Gastroesophageal sphincter (tissue), 4 donors: ENCODE results near the gene GXYLT1. TPM values are rescaled to one million over a fixed set of nuclear protein-coding genes. Genes with fewer than 3 reads are reported as not detected.

Experiments used
- ATAC-seq: fragments of 150-250 bp; one replicate; pipeline ENCODE4 v1.9.1; 2016; ENCODE audit warnings: mild to moderate bottlenecking, moderate library complexity
- H3K27ac ChIP-seq, 4 donors: fragments of 200-600 bp; sonication (generic) in 3 of 4; 1 replicate in 3 of 4; 2 replicates in 1 of 4; pipeline ENCODE4 v1.5.1; 2016 to 2019
- H3K27me3 ChIP-seq: fragments of 200-600 bp; sonication (generic); one replicate; pipeline ENCODE4 v1.5.1; 2019
- H3K36me3 ChIP-seq, 2 donors: fragments of 200-600 bp; sonication (generic); one replicate each; pipeline ENCODE4 v1.5.1; 2019; ENCODE audit warnings: control low read depth in 1 of 2
- H3K4me1 ChIP-seq, 3 donors: fragments of 200-600 bp; sonication (generic); 1 replicate in 2 of 3; 2 replicates in 1 of 3; pipeline ENCODE4 v1.5.1; 2016 to 2019; ENCODE audit warnings: control low read depth in 2 of 3
- H3K4me3 ChIP-seq, 2 donors: fragments of 200-600 bp; sonication (generic); one replicate each; pipeline ENCODE4 v1.5.1; 2019; ENCODE audit warnings: mild to moderate bottlenecking in 1 of 2, moderate library complexity in 1 of 2
- H3K9me3 ChIP-seq, 3 donors: fragments of 200-600 bp; sonication (generic); one replicate each; pipeline ENCODE4 v1.5.1; 2017 to 2019; ENCODE audit warnings: control low read depth in 2 of 3
- CTCF ChIP-seq, 4 experiments: fragments of 200-600 bp in 2 of 4; fragments of 450-650 bp in 2 of 4; sonication (generic) in 1 of 4; IDR thresholded peaks; one replicate each; pipeline ENCODE4 v1.5.1; 2017 to 2019; ENCODE audit warnings: antibody characterized with exemption in 4 of 4, mild to moderate bottlenecking in 2 of 4, moderate library complexity in 2 of 4
- EP300 ChIP-seq: sonication (generic); formaldehyde crosslinking; IDR thresholded peaks from one replicate; pipeline ENCODE4 v1.6.1; 2017; ENCODE audit warnings: antibody characterized with exemption, mild to moderate bottlenecking
- POLR2A ChIP-seq, 2 donors: fragments of 450-650 bp; IDR thresholded peaks; one replicate each; pipeline ENCODE4 v1.6.1; 2017; ENCODE audit warnings: antibody characterized with exemption in 2 of 2, mild to moderate bottlenecking in 2 of 2, moderate library complexity in 1 of 2
- POLR2AphosphoS5 ChIP-seq: sonication (generic); formaldehyde crosslinking; IDR thresholded peaks from one replicate; pipeline ENCODE4 v1.6.1; 2017; ENCODE audit warnings: antibody characterized with exemption
- WGBS, 2 donors: methylation state at CpG; one replicate each; pipeline ENCODE4 v1.1.5; 2018; ENCODE audit warnings: low coverage in 1 of 2; 5-methylcytosine and 5-hydroxymethylcytosine counted together
- total RNA-seq, 4 donors: library from RNA; depleted of rRNA; stranded (reverse); fragments of >200 nt; gene quantifications; one replicate each; pipeline ENCODE4 v1.1.0, GENCODE V29; 2016

Gene GXYLT1
- total RNA-seq, 4 donors from 2014 or later: 6.9 to 11.6 (median 8.3) TPM

- H3K4me1 ChIP-seq: peaks cover 0 to 11% (median 0%) of the 10 kb centered on the region in 3 donors
- WGBS, 2 donors: 69 to 91% methylated on average over 3 of the region's 3 CpGs
Measured at GRCh38 chr12:42135259-42135814, 9.3 kb downstream of the GXYLT1 start.

GRCh38 chr12:42130672-42131402, 13.8 kb downstream of the GXYLT1 start:
- Histone ChIP-seq H3K27me3 (no peaks in the 10 kb centered on the region), H3K4me3 (no peak overlapping the region), H3K4me1 (peaks cover 0 to 12% (median 0%) of the 10 kb centered on the region in 3 donors), H3K36me3 (no peaks in the 10 kb centered on the region), H3K9me3 (no peaks in the 10 kb centered on the region), H3K27ac (no peak overlapping the region)
- peak; percentile 66 for ATAC-seq
- no peak for TF ChIP-seq POLR2AphosphoS5
- 46 to 66% methylated on average over 4 of the region's 4 CpGs for WGBS, 2 donors

More at GRCh38 chr12:42135259-42135814, 9.3 kb downstream of the GXYLT1 start:
- TF ChIP-seq POLR2A (IDR thresholded peaks at IDR 0.05): no peak
- Histone ChIP-seq H3K4me3 (no peak overlapping the region), H3K27me3 (no peaks in the 10 kb centered on the region), H3K9me3 (no peaks in the 10 kb centered on the region), H3K27ac (no peak overlapping the region), H3K36me3 (no peaks in the 10 kb centered on the region)
- ATAC-seq: no peak

GRCh38 chr12:42129595-42130204, 15.0 kb downstream of the GXYLT1 start:
- TF ChIP-seq EP300 (no peak), CTCF (IDR thresholded peaks at IDR 0.05) (peak; percentile 63 to 84 (median 78))
- Histone ChIP-seq H3K36me3 (no peaks in the 10 kb centered on the region), H3K4me1 (peaks cover 0 to 19% (median 0%) of the 10 kb centered on the region in 3 donors), H3K27me3 (no peaks in the 10 kb centered on the region), H3K9me3 (no peaks in the 10 kb centered on the region), H3K27ac (no peak overlapping the region), H3K4me3 (no peak overlapping the region)
- 38 to 40% methylated on average over 4 of the region's 4 CpGs for WGBS, 2 donors
- ATAC-seq: peak; percentile 32

- Histone ChIP-seq H3K4me3 (no peak overlapping the region), H3K27ac (no peak overlapping the region), H3K4me1 (peaks cover 0 to 19% (median 0%) of the 10 kb centered on the region in 3 donors), H3K27me3 (no peaks in the 10 kb centered on the region), H3K36me3 (no peaks in the 10 kb centered on the region), H3K9me3 (no peaks in the 10 kb centered on the region)
- TF ChIP-seq CTCF (IDR thresholded peaks at IDR 0.05): no peak
- TF ChIP-seq EP300: no peak
- TF ChIP-seq POLR2AphosphoS5: no peak
- no peak for TF ChIP-seq POLR2A (IDR thresholded peaks at IDR 0.05)
- no peak for ATAC-seq
- WGBS, 2 donors: 88% methylated on average over 2 to 6 of the region's 6 CpGs
Measured at GRCh38 chr12:42128888-42129287, 15.8 kb downstream of the GXYLT1 start.

GRCh38 chr12:42128327-42128726, 16.3 kb downstream of the GXYLT1 start:
- no peaks in the 10 kb centered on the region for H3K36me3 ChIP-seq
- peaks cover 0 to 19% (median 0%) of the 10 kb centered on the region in 3 donors for H3K4me1 ChIP-seq
- H3K9me3 ChIP-seq: no peaks in the 10 kb centered on the region
- no peak for TF ChIP-seq CTCF (IDR thresholded peaks at IDR 0.05)
- no peak for TF ChIP-seq POLR2AphosphoS5
- no peak for TF ChIP-seq EP300
- no peak for TF ChIP-seq POLR2A (IDR thresholded peaks at IDR 0.05)
- H3K27me3 ChIP-seq: no peaks in the 10 kb centered on the region
- H3K27ac ChIP-seq: no peak overlapping the region
- 74 to 100% methylated on average over 1 to 3 of the region's 3 CpGs for WGBS, 2 donors
- no peak for ATAC-seq
- no peak overlapping the region for H3K4me3 ChIP-seq

- WGBS, 2 donors: 89% methylated on average over 1 of the region's 1 CpG; no CpG with 5 or more reads in 1 of the 2 donors
Measured at GRCh38 chr12:42126963-42127362, 17.7 kb downstream of the GXYLT1 start.

More at GRCh38 chr12:42126963-42127362, 17.7 kb downstream of the GXYLT1 start:
- TF ChIP-seq POLR2AphosphoS5: no peak
- no peak for TF ChIP-seq EP300
- TF ChIP-seq POLR2A (IDR thresholded peaks at IDR 0.05): no peak
- no peak for TF ChIP-seq CTCF (IDR thresholded peaks at IDR 0.05)
- no peaks in the 10 kb centered on the region for H3K36me3 ChIP-seq
- H3K4me1 ChIP-seq: peaks cover 0 to 19% (median 0%) of the 10 kb centered on the region in 3 donors
- H3K9me3 ChIP-seq: no peaks in the 10 kb centered on the region
- H3K4me3 ChIP-seq: no peak overlapping the region
- H3K27ac ChIP-seq: no peak overlapping the region
- no peak for ATAC-seq
- H3K27me3 ChIP-seq: no peaks in the 10 kb centered on the region
